ENCODE measurements around the gene KCNQ1.

The KCNQ1 gene

DNA sequence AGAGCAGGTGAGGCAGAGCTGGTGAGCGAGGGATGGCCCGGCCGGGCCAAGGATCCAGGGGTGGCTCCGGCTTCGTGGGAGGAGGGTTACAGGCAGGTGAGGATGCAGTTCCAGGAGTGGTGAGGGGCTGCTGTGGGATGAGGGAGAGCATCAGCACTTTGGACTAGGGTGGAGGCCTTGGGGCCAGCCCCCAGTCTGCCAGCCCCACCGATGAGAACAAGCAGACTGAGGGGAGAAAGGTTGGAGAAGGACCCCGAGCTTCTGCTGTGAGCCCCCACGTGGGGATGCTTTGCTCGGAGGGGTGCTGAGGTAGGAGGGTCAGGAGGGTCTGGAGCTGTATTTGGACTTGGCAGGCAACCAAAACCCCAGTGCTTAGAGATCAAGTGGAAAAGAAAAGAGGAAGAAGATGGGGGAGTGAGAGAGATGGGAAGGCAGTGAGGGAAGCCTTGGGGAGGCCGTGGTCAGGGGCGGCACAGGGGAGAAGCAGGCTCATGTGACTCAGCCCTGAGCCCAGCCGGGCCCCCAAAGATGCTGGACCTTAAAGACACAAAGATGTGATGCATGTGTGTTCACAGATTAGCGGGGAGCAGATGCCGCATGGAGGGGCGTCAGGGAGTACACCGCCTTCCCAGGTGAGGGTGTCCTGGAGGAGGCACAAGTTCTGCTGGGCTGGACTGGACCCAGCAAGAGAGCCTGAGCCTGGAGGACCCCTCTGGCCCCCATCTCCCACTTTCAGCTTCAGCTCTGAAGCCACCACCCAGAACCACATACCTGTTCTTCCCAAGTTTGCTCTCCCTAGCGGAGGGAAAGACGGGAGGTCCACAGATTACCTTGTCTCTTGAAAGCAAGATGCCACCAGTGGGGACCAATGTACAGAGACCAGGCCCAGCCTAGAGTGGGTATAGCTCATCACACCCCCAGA is 349.5 kb downstream of the KCNQ1 start:
- H3K27ac ChIP-seq = no peak overlapping the region
- TF ChIP-seq, protein P1, sequence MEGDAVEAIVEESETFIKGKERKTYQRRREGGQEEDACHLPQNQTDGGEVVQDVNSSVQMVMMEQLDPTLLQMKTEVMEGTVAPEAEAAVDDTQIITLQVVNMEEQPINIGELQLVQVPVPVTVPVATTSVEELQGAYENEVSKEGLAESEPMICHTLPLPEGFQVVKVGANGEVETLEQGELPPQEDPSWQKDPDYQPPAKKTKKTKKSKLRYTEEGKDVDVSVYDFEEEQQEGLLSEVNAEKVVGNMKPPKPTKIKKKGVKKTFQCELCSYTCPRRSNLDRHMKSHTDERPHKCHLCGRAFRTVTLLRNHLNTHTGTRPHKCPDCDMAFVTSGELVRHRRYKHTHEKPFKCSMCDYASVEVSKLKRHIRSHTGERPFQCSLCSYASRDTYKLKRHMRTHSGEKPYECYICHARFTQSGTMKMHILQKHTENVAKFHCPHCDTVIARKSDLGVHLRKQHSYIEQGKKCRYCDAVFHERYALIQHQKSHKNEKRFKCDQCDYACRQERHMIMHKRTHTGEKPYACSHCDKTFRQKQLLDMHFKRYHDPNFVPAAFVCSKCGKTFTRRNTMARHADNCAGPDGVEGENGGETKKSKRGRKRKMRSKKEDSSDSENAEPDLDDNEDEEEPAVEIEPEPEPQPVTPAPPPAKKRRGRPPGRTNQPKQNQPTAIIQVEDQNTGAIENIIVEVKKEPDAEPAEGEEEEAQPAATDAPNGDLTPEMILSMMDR (conservative IDR thresholded peaks at IDR 0.05) = no peak

DNA sequence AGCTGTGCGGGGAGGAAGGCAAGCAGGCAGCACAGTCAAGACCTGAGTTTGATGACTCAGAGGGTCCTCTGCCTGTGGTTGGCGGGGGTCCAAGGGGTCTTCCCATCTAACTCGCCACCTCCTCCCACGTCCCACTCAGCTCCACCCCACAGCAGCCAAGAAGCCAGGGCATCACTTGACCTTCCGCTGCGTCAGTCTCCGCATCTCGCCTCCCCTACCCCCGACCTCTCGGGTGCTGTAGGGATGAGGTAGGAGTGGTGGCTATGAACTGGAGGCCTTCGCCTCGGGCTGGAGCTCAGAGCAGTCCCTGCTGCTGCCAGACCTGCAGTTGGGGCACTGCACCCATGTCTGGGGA is 350.1 kb downstream of the KCNQ1 start:
- TF ChIP-seq, protein P1 (conservative IDR thresholded peaks at IDR 0.05) = no peak
- no peak overlapping the region for H3K27ac ChIP-seq

DNA sequence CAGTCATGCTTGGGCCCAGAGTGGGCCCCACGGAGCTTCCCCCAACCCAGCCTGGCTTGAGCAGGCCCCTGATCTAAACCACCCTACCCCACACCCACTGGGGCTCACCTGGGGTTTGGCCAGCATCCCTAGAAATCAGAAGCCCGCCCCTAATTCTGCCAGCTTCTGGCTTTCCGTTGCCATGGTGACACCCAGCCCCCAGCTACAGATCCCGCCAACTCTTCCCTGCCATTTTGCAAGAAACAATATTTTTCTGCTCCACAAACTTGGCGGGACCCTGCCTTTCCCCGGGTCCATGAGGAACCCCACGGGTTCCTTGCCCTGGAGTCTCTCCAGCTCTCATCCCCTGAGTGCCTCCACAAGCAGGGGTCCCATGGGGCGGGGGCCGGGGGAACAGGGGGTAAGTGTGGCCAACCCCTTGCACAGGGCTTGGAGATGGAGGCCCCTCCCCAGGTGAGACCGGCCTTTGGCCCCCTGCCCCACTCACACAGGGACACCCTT is 350.7 kb downstream of the KCNQ1 start:
- H3K27ac ChIP-seq = no peak overlapping the region
- TF ChIP-seq, protein P1 (conservative IDR thresholded peaks at IDR 0.05) = no peak

DNA sequence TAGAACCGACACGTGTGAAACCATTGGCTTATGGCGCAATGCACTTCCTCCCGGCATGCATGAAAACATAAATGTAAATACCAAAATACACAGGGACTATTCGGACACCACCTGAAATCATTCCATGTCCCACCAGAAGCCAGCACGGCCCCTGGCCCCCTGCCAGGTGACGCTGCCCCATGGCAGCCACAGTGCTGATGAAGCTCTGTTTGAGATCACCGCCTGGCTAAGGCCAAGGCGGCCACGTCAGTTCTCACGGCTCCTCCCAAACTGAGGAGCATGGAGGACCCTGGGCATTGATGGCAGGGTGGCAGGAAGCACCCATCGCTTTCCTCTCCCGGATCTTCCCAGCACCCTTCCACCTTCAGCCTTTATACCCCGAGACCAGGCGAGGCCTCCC is 351.3 kb downstream of the KCNQ1 start:
- TF ChIP-seq, protein P1 (conservative IDR thresholded peaks at IDR 0.05) = no peak

DNA sequence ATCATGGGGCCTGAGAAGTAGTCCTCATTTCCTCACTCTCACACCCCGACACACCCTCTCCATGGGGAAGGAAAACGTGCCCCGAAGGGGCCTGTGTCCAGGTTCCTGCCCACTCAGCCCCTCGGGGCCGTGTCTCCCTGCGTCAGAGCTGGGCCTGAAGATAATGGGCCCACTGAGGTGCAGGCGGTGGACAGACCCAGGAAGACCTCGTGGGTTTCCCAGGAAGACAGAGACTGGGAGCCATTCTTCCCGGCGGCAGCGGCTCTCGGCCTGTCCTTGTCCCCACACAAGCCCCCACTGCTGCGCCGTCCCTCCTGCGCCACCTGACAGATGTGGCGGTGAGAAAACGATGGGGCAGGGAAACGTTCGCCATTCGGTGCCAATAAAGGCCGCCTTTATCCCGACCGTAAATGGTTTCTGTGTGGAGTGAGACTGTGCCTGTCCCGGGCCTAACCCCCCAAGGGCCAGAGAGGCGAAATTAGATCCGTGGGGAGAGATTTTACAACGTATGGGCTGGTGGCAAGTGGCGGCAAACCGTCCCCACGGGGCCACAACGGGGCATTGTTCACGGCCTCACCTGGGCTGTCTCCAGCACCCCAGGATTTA is 351.8 kb downstream of the KCNQ1 start:
- no peak overlapping the region for H3K27ac ChIP-seq
- TF ChIP-seq, protein P1 (conservative IDR thresholded peaks at IDR 0.05) = no peak

More for the DNA sequence above, 351.3 kb downstream of the KCNQ1 start:
- no peak overlapping the region for H3K27ac ChIP-seq

DNA sequence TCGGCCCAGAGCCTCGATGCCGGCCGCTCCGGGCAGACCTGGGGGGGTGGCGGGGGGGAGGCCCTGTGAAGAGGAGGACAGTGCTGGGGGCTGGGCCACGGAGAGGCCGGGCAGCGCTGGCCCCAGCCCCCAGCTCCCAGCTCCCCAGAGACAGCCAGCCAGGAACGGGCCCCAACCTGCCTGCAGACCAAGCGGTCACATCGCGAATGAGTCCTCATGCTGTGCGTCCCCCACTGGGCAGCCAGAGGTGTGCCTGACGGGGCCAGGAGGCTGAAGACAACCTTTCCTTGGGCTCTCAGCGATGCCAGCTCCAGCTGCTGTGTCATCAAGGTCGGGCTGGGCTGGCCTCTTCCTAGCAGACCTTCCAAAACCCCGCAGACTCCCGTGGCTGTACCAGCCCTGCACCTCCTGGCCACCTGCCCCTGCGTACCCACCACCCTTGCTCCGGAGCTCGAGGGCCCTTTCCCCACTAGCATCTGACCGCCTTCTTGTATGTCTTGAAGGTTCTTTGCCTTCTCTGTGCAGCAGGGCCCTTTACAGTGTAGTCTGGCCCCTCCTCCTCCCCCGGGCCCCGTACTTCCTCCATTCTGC is 352.4 kb downstream of the KCNQ1 start:
- TF ChIP-seq, protein P1 (conservative IDR thresholded peaks at IDR 0.05) = no peak
- H3K27ac ChIP-seq = no peak overlapping the region

DNA sequence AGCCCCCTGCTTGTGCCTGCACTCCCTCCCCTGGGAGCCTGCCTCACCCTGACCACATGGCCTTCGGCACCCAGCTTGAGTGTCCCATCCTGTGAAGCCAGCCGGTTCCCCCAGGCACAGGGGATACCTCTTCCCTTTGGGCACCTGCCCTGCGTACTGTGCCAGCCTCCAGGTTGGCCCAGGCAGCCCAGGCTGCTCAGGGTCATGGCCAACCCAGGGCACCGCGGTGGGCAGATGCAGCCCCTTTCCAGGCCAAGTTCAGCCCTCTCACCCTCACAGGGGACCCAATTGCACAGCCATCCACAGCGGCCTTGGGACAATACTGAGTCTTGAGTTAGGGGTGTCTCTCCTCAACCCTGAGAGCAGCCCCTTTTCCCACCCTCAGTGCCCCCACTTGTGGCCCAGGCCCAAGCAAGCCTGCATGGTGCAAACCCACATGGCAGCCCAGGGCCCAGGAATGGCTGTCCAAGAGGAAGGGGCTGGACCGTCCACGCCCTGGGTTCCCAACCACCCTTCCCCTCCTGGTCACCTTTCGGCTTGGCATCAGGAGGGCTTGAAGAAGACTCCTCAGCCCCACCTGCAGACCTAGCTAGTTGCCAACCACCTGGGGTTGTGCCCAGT is 353.0 kb downstream of the KCNQ1 start:
- H3K27ac ChIP-seq = no peak overlapping the region
- TF ChIP-seq, protein P1 (conservative IDR thresholded peaks at IDR 0.05) = no peak

Data from VCaP (cell line).